Left kidney (tissue), 2 donors: ENCODE measurements around the gene TPK1. TPM values are rescaled to one million over a fixed set of nuclear protein-coding genes. Genes with fewer than 3 reads are reported as not detected.
"Not testable (repeated sequence)": the region's sequence is repeated elsewhere in the genome, so short reads cannot be mapped to it uniquely, and the experiment has no call there.

Source experiments
- DNase-seq: peaks from one replicate; pipeline ENCODE4 v3.0.0-alpha.2; 2013
- polyA plus RNA-seq: library from polyadenylated mRNA; unstranded; fragments of 120-200 nt; gene quantifications from one replicate; pipeline ENCODE4 v1.2.1, GENCODE V29; 2013; ENCODE audit not compliant: insufficient read length

Gene TPK1
- polyA plus RNA-seq, 1 donor = 9.9 TPM

DNA sequence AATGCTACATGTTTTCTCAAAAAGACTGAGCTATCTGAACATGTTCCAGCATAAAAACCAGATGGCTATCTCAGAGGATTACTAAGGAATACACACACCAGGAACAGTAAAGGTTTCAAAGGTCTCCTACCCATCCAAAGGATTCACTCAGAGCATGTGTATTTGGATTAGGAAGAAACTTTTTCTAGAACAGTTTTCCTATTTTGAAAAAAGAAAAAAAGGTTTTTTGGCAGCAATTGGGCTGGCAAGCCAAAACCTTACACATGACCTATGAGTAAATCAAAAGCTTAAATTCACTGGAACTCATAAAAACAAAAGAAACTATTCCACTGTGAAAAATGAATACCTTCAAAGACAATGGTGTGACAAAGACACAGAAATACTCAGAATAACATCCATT, 9.6 kb downstream of the TPK1 start:
- DNase-seq = no peak

DNA sequence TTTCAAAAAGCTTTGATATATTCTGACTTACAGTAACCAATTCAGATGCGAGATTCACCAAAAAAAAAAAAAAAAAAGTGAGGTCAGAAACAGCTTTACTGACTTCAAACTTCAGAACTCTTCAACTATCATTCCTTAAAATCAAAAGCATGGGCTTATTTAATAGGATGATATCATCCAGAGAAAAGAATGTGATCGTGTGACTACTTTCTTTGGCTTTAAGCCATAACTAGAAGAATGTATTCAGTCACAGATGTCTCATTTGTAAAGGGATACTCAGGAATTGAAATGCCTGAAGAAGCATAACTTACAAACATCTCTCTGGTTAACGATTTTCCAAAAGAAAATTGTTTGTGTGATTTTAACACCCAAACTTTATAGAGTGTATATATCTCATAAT, 11.5 kb downstream of the TPK1 start:
- peak; percentile 45 for DNase-seq

DNA sequence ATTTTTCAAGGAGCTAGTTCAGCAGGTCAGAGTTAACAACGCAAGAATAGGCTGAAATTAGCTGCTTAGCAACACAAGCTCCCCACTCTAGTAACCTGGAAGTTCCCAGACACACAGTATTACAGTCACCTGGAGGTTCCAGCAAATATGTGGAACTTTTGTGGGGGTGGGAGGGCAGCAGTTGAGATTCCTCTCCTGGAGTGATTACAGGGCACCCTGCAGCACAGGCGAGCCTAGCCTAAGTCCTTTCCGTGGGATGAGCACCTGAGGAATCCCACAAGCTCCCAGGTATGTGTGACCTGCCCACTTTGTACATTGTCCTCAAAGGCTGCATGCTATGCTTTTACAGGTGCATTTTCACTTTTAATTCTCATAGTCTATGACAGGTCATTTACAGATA, 13.6 kb downstream of the TPK1 start:
- no peak for DNase-seq

DNA sequence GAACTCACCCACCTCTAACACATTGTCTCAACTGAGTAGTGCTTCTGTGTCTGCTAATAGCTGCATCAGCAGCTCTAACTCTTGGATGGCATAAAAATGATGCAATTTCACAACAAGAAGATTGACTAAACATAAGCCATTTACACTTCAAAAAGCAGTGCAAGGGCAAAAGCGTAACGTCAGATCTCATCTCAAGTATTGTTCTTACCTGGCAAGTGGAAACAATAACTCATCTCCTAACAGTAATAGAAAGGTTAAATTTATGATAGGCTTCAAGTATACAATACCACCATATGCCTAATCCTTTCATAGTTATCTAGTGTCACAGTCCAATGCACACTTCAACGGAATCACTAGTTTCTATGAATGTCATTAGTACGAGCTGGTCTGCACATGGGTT, 14.8 kb downstream of the TPK1 start:
- DNase-seq = no peak

DNA sequence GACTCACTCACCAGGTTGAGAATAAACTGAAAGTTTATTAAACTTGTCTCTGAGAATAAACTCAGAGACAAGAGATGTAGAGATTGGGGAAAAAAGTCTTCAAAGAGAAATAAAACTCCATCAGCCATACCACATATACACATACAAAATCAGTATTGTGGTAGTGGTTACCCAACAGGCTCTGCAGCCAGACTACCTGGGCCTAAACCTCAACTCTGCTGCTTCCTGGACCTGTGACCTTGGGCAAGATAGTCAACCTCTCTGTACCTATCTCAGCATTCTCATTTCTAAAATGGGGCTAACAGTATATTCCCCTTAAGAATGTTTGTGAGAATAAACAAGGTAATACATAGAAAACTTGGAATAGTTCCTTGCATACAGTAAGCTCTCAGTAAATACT, 15.3 kb downstream of the TPK1 start:
- DNase-seq = no peak

DNA sequence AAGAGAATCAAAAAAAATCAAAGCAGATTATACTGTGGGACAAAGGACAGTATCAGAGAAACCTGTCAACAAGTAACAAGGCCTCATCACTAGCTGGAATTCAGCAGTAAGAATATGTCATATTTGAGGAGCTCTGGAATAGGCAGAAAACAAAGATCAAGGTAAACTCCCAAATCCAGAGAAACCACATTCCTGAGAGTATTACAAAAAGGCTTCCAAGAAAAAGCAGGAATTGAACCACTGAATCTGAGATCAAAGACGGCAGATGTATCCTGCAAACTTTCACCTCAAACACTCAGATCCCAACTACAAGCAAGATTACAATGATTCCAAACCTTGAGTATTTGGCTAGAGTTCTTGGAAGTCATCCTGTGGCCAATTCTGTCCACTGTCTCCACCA, 16.3 kb downstream of the TPK1 start:
- DNase-seq = no peak

DNA sequence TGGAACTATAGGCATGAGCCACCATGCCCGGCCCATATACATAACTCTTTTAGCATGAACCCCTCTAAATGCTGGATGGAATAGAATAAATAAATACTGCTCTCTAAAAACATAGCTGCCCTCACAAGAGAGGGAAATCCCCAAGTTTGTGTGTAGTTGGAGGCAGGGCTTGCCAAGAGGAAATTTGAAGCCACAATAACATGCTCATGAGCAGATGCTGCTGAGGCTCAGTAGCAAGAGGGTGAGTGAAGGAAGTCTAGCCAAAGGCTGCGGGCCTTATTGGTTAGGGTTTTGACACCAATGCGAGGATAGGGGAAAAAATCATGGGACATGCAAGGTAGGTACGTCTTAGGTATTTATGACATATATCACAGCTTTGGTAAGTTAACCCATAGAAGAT, 17.3 kb downstream of the TPK1 start:
- DNase-seq = no peak

DNA sequence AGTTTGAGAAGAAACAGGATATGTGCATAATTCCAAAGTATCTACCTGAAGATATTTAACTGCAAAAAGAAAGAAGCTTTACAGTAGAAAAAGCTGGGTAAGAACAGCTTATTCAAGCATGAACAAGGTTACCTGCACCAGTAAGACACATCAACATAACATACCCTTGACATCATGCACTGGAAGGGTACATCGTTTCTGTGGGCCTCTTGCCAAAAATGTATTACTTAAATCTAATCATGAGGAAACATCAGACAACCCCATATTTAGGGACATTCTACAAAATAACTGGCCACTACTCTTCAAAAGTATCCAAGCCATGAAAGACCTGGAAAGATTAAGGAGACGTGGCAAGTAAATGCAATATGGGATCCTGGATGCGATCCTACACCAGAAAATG, 18.9 kb downstream of the TPK1 start:
- DNase-seq = no peak

DNA sequence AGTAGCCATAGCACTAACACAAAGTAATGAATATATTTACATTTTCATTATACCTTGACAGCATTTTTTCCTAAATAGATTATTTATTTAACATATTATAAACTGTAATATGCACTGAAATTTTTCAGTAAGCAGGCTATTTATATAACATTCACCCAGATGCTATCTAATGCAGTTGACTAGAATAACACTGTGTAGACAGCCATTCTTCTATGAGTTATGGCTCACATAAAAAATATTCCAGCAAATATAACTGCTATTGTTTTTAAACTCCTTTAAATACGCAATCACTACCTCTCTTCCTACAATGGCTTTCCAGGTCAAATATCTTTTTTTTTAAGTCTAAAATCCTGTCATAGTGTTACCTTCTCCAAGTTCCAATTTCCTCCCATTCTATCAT, 21.6 kb downstream of the TPK1 start:
- no peak for DNase-seq

DNA sequence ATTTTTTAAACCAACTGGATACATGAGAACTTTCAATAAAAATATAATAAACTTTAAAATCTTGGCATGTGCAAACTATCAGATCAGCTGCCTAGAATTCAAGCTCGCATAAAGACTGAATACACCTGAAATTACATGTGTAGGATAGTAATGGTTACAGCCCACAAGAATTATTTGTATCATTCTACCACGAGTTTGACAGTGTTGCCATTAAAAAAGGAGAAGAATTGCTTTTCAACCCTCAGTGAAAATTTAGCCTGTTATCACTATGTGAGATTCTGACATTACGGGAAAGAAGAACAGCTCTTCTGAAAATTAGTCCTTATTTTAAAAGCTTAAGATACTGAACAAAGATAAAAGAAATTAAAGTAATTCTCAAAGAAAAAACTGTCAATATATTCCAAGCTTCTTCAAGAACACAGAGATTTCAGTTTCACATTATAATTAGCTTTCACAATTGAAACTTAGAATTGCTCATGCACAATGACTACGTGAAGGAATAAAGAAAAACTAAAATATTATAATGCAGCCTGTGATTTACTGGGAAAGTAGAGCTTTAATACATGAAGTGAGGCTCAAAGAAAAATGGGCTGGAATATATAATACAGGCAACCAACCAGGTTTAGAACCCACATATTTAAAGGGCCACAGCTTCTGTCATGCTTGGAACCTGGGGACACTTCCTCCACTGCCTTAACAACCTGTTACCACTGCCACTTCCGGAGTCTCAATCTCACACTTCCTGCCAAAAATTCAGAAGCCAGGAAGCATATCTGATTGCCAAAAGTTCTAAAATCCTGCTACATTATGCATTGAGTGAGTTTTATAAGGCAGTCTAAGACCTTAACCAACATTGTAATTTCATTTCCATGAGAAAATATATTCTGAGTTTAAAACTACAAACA, 23.2 kb downstream of the TPK1 start:
- DNase-seq = no peak

DNA sequence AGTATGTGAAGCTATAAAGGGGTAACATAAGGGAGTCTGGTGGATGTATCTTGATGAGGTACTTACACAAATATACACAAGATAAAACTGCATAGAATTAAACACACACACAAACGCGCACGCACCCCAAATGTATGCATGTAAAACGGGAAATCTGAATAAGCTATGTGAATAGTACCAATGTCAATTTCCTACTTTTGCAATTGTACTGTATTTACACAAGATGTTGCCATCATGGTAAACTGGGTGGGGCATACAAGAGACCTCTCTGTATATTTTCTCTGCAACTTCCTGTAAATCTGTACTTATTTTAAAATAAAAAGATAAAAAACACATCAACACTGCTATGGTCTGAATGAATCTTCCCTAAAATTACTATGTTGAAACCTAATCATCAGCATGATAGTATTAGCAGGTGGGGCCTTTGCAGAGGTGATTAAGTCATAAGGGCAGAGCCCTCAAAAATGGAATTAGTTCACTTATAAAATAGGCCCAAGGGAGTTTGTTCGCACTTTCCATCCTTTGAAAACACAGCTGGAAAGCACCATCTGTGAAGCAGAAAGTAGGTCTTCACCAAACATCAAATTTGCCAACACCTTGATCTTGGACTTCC, 30.1 kb downstream of the TPK1 start:
- DNase-seq = no peak

DNA sequence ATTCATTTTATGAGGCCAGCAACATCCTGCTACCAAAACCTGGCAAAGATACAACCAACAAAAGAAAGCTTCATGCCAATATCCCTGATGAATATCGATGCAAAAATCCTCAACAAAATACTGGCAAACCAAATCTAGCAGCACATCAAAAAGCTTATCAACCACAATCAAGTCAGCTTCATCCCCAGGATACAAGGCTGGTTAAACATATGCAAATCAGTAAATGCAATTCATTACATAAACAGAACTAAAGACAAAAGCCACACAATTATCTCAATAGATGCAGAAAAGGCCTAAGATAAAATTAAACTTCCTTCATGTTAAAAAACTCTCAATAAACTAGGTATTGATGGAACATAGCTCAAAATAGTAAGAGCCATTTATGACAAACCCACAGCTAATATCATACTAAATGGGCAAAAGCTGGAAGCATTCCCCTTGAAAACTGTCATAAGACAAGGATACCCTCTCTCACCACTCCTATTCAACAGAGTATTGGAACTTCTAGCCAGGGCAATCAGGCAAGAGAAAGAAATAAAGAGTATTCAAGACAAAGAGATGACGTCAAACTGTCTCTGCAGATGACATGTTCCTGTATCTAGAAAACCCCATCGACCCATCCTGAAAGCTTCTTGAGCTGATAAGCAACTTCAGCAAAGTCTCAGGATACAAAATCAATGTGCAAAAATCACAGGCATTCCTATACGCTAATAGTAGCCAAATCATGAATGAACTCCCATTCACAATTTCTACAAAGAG, 35.0 kb downstream of the TPK1 start:
- DNase-seq = not testable (repeated sequence)

DNA sequence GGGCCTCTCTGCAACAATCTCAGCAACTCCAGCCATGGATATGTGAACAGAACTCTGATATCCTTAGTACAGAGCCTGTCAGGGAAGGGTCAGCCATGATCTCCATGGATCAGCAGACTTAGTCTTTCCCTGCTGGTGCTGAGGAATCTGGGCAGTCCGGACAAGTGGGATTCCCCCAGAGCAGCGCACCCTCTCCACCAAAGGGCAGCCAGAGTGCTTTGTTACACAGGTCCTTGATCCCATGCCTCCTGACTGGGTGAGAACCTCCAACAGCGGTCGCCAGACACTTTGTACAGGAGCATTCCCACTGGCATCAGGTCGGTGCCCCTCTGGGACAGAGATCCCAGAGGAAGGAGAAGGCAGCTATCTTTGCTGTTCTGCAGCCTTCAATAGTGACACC, 38.9 kb downstream of the TPK1 start:
- DNase-seq = no peak

DNA sequence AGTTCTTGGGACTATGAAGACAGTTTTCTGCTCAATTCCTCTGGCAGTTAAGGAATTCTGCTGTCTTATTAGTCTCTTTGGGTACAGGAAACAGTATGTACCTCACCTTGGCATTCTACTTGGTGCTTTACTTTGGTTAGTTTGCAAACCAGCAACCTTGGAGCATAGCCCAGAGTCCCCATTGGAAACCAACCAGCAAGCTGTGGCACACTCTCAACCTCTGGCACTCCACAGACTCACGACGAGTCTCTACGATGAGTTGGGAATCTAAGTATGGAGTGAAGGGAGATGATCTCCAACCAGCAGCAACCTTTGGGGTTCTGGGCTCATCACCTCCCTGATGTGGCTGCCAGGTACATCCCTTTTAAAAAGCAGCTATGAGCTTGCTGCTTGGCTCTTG, 43.8 kb downstream of the TPK1 start:
- DNase-seq = no peak

DNA sequence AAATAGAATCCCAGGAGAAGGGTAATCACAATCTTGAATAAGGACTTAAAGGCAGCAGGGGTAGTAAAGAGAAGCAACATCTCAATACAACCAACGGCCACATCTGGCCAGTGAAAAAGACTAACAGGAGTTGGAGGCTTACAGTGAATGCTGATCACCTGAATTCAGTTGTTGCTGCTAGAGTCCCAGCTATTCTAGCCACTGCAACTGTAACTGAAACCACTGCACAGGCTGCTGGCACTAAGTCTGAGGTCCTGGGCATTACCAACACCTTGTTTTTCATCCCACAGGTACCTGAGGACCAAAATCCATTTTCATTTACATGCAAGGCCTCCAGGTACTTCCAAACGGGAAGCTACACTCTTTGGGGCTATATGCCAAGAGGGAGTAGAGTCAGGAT, 44.4 kb downstream of the TPK1 start:
- DNase-seq = no peak

DNA sequence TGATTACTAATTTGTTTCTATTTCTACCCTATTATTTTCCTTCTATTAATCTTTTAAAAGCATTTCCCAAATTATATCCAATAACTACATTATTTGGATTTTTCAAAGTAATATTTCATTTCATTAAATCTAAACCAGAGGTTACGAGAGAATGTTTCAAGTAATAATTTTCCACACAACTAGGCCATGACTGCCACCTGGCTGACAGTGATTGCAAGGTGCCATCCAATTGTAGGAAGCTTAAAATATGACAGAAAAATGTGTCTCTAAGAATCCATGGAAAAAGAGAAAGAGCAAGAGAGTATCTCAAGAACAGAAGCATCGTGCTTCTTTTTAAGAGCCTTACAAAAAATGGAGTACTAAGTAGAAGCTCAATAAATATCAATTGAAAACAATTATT, 48.7 kb downstream of the TPK1 start:
- DNase-seq = no peak

DNA sequence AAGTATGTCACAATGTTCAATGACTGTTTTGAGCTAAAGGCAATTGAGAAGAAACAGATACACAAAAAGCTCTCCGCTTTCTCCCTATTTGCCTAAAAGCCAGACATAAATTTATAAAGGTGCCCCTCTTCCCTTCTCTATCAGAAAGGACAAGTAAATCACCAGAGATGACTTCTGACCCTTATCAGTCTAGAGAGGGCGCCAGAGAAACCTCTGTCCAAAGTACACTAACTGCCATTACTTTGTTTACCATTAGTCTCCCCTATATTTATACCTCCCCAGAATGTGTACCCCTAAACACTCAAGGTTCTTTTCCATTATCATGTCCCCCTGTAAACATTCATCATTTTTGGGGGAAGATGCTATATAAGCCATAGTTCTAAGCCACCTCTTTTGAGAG, 49.3 kb downstream of the TPK1 start:
- no peak for DNase-seq

DNA sequence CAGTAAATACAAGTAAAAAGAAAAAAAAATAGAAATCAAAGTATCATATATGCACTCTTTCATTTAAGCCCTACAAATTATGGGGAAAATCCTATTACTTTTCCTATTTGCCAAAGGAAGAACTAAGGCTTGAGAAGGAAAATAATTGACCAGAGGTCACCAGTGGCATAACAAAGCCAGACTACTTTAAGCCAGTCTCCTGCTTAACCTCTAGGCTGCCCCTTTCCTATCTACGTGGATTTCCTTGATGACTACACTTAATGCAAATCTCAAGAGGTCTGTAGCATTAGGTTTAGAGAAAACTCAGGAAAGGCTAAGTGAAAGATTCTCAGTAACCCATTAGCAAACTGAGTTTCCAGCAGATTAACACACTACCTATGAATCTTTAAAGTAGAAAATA, 49.8 kb downstream of the TPK1 start:
- DNase-seq = no peak

DNA sequence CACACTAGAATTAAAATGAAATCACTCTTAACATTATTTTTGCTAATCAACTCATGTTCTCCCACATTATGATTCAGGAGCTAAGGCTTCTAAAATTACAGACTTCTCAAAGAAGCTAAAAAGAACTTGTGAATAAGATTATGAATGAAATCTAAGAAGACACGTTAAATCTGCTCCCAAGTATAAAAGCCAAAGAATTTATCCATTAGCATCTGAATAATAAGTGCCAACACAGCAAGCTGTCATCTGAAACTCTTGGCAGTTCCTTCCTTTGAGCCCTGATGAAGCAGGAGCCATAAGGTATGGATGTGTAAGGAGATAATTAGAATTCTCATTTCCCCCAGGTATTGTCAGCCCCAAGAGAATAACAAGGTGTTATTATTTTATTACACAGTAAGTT, 50.3 kb downstream of the TPK1 start:
- DNase-seq = no peak

DNA sequence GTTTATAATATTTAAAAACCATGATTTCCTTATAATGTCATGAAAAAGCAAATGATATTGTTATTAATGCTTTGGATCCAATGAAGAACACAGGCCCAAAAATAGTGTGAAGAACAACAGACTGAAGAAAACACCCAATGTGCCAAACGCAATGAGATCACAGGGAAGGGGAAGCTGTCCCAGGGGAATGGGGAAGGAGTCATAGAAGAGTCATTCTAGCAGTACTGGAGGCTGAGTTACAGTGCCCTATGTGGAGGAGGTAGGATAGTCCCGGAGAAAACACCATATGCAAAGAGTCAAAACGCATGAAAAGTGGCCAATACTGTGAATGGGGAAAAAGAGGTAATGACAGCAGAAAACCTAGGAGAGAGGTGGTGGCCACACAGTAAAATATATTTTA, 50.9 kb downstream of the TPK1 start:
- DNase-seq = no peak

DNA sequence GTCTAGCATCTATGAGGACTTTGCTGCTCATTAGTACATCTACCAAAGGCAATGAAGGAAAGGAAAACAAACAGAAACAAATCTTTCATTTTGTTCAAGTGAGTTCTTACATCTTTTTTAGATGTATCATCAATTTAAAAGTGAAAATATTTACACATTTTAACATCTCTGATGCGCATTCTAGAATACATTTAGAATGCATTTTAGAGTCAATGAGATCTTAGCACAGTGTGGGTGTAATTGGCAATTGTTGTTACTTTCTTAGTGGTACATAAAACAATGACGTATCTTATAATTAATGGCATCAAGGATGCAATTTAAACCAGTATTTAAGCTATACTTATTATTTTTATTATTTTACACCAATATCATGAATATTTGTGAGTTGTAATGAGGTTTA, 51.4 kb downstream of the TPK1 start:
- DNase-seq = no peak

DNA sequence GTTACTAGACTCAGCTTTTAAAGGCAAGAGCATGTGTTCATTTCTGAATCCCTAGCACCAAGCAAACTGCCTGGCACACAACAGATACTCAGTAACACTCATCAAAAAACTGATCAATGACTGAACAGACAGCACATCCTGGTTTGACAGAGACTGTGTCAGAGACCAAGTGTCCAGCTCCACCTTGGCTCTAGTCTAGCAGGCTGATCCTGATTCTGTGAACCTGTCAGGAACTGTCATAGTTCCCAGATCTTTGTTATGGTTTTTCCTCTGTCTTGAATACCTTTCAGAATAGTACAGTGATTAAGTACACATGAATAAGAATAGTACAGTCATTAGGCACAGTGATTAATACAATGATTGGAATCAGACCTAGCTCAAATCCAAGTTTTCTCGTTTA, 53.0 kb downstream of the TPK1 start:
- DNase-seq = no peak

DNA sequence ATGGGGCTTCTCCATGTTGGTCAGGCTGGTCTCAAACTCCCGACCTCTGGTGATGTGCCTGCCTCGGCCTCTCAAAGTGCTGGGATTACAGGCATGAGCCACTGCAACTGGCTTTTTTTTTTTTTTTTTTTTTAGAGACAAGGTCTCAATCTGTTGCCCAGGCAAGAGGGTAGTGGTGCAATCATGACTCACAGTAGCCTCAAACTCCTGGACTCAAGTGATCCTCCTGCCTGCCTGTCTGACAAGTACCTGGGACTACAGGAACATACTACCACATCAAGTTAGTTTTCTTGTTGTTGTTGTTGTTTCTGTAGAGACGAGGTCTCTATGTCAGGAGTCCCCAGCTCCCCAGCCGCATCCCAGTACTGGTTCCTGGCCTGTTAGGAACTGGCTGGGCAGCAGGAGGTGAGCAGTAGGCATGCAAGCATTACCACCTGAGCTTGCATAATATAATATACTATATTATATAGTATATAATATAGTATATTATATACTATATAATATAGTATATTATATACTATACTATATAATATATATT, 55.7 kb downstream of the TPK1 start:
- DNase-seq = no peak
